Measurements from ENCODE around the gene BIRC2. TPM values are rescaled to one million over a fixed set of nuclear protein-coding genes. Genes with fewer than 3 reads are reported as not detected.
"Not testable (repeated sequence)": the region's sequence is repeated elsewhere in the genome, so short reads cannot be mapped to it uniquely, and the experiment has no call there.

BIRC2 gene
- 10 to 100 TPM; 40.6 to 41.4 TPM for total RNA-seq

DNA sequence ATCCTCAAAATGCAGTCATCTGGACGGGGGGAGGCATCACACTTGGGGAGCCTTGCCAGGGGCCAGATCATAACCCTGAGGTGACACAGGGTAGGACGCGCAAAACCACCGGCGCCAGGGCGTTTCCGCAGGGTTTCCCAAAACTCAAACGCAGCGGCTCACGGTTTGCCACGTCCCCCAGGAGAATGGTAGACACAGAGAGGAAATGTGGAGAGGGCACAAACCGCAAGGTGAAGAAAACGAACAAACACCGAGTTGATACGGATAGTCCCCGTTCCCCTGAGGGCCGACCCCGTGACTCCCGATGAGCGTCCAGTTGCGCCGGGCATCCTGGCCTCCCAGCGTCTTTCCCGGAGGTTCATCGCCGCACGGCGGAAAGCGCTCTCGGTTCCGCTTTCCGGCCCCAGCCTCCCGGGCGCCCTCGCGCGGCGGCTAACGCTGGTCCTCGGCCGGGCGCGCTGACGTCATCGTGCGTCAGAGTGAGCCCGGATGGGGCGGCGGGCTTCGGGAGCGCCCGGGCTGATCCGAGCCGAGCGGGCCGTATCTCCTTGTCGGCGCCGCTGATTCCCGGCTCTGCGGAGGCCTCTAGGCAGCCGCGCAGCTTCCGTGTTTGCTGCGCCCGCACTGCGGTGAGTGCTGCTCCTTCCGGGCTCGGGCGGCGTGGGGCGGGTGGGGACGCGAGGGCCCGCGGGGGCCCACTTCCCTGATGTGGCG, at the start of gene BIRC2:
Gene BIRC2, plus strand, starts transcription at position 467 of the 714 bp plus-strand sequence. CDS start 2,641 bp downstream, outside the sequence.
- Mint-ChIP-seq H3K27me3 (no peaks in the 10 kb centered on the region), H3K4me3 (peak within 1 kb of the TSS; percentile 97), H3K36me3 (peaks cover 19% of the 10 kb centered on the region), H3K9me3 (no peaks in the 10 kb centered on the region), H3K4me1 (peaks cover 28% of the 10 kb centered on the region), H3K27ac (peak within 1 kb of the TSS; percentile 98)
- ATAC-seq (ENCODE audit: low read depth) (peak; percentile 97), DNase-seq (peak; percentile 99)
- POLR2A ChIA-PET = interaction anchor here (0.8 to 1.6 kb wide), 3 partner anchors 15 to 149 kb away, joined by 3 to 5 read pairs (median 3); no protein-coding TSS in a partner anchor

GRCh38 chr11:102300837-102301236, 46.2 kb upstream of the BIRC2 start:
- ATAC-seq (ENCODE audit: low read depth); H3K4me3 Mint-ChIP-seq; H3K27ac Mint-ChIP-seq; DNase-seq; H3K27me3 Mint-ChIP-seq; POLR2A ChIA-PET: not testable (repeated sequence)
- Mint-ChIP-seq H3K9me3 (peaks cover 22% of the 10 kb centered on the region), H3K4me1 (peaks cover 33% of the 10 kb centered on the region), H3K36me3 (peaks cover 24% of the 10 kb centered on the region)

DNA sequence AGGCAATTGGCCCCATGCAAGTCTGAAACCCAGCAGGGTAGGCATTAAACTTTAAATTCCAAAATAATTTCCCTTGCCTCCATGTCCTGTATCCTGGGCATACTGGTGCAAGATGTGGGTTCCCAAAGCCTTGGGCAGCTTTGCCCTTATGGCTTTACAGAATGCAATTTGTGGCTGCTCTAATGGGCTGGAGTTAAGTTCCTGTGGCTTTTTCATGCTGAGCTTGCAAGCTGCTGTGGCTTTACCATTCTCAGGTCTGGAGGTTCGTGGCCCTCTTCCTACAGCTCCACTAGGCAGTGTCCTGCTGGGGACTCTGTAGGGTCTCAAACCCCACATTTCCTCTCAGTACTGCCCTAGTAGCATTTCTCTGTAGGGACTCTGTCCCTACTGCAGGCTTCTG, 44.8 kb upstream of the BIRC2 start:
- DNase-seq = no peak
- POLR2A ChIA-PET = no interaction called here
- Mint-ChIP-seq H3K4me1 (peaks cover 47% of the 10 kb centered on the region), H3K4me3 (no peak overlapping the region), H3K9me3 (peaks cover 22% of the 10 kb centered on the region), H3K36me3 (peaks cover 22% of the 10 kb centered on the region), H3K27ac (no peak overlapping the region), H3K27me3 (no peaks in the 10 kb centered on the region)
- no peak for ATAC-seq (ENCODE audit: low read depth)

- Mint-ChIP-seq H3K4me3 (peak overlapping the region; percentile 2), H3K27ac (peak overlapping the region; percentile 3), H3K4me1 (peaks cover 51% of the 10 kb centered on the region), H3K36me3 (peaks cover 19% of the 10 kb centered on the region), H3K27me3 (no peaks in the 10 kb centered on the region), H3K9me3 (peaks cover 24% of the 10 kb centered on the region)
- ATAC-seq (ENCODE audit: low read depth) (no peak), DNase-seq (no peak)
- POLR2A ChIA-PET = no interaction called here
Observed at GRCh38 chr11:102304686-102305085, 42.3 kb upstream of the BIRC2 start.

DNA sequence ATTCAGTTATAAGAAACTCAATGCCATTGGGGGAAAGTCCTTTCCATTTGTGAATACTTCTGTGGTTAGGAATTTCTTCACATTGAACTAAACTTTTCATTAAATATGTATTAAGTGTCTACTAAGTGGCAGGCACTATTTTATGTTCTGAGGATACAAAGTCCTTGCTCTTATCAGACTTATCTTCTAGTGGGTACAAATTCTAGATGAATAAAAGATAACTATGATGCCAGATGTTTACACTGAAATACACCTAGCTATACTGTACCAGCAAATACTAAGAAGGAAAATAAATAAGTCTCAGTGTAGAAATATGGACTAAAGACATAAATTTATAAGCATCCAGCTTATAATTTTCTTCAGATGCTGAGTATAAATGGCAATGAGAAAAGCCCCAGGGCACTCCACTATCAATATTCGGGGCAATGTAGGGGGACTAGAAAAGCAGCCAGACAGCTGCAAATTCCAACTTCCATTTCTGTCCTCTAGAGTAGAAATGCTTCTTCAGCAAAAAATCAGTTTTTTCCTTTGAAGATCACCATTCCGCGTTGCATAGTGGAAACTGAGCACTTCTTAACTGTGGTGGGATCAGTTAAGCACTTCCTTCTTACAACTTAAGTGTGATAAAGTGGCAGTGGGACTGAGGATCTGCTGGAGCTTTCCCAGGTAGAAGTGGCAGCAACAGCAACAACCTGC, 41.5 kb upstream of the BIRC2 start:
- Mint-ChIP-seq H3K36me3 (peaks cover 16% of the 10 kb centered on the region), H3K27me3 (no peaks in the 10 kb centered on the region), H3K9me3 (peaks cover 25% of the 10 kb centered on the region), H3K4me1 (peaks cover 44% of the 10 kb centered on the region), H3K4me3 (no peak overlapping the region), H3K27ac (peak overlapping the region; percentile 47)
- POLR2A ChIA-PET = no interaction called here
- no peak for ATAC-seq (ENCODE audit: low read depth)
- no peak for DNase-seq

GRCh38 chr11:102306048-102306597, 40.9 kb upstream of the BIRC2 start:
- POLR2A ChIA-PET = no interaction called here
- peaks cover 16% of the 10 kb centered on the region for H3K36me3 Mint-ChIP-seq
- H3K4me1 Mint-ChIP-seq = peaks cover 44% of the 10 kb centered on the region
- H3K4me3 Mint-ChIP-seq = peak overlapping the region; percentile 48
- ATAC-seq (ENCODE audit: low read depth) = no peak
- H3K27ac Mint-ChIP-seq = peak overlapping the region; percentile 47
- no peaks in the 10 kb centered on the region for H3K27me3 Mint-ChIP-seq
- H3K9me3 Mint-ChIP-seq = peaks cover 25% of the 10 kb centered on the region
- no peak for DNase-seq

DNA sequence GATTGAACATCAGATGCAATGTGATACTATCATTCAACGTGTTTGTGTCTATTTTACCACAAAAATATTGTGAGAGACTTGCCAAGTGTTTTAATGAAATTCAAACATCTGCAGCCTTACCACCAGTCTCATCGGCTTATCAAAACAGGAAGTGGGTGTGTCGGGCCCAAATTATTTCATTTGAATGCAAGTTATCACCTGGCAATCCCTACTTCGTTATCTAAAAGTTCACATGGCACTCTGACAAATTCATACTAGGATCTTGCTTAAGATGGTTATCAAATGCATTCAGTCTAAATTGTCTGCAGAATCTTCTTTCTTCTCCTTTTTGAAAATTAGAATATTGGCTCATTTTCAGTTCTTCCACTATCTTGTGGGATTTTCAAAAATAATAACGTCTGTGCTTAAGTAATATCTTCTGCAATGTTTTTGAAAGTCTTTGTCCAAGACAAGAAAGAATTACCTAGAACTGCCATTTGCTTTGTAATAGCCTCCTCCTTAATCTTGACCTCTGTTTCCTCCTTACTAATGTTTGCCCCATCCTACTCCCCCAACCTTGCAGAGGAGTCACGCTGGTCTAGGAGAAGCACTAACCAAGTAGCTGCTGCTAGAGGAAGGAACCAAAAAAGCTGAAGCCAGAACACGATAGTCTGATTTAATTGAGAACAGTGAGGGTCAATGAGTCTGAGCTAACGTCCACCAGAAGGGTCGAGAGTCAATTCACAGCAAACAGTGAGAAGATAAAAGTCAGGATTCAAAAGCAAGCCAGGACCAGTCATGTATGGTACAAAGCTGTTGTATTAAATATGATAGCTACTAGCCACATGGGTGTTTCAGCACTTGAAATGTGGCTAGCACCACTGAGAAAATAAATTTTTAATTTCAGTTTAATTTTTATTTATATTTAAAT, 39.9 kb upstream of the BIRC2 start:
- H3K27me3 Mint-ChIP-seq = no peaks in the 10 kb centered on the region
- POLR2A ChIA-PET = no interaction called here

DNA sequence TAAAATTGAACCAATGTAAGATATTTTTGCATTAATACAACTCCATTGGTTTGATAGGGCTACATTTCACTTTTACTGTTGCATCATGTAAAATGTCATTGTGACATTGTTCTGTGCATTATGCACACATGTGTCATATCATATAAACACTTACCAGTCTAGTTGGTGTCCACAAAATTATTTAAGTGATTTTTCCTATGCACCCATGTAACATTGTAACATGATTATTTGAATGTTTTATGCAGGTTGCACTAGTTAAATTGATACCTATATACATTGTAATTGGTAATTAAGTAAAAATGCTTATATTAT, 39.3 kb upstream of the BIRC2 start:
- ATAC-seq (ENCODE audit: low read depth) (no peak), DNase-seq (no peak)
- H3K27ac Mint-ChIP-seq = no peak overlapping the region
- no peaks in the 10 kb centered on the region for H3K27me3 Mint-ChIP-seq
- peaks cover 17% of the 10 kb centered on the region for H3K9me3 Mint-ChIP-seq
- peaks cover 41% of the 10 kb centered on the region for H3K4me1 Mint-ChIP-seq
- POLR2A ChIA-PET = no interaction called here
- no peak overlapping the region for H3K4me3 Mint-ChIP-seq
- peaks cover 11% of the 10 kb centered on the region for H3K36me3 Mint-ChIP-seq

More for the DNA sequence above, 39.9 kb upstream of the BIRC2 start:
- H3K4me3 Mint-ChIP-seq = peak overlapping the region; percentile 48
- ATAC-seq (ENCODE audit: low read depth) = peak; percentile 61
- peaks cover 17% of the 10 kb centered on the region for H3K9me3 Mint-ChIP-seq
- no peak for DNase-seq
- H3K27ac Mint-ChIP-seq = peak overlapping the region; percentile 64
- peaks cover 11% of the 10 kb centered on the region for H3K36me3 Mint-ChIP-seq
- peaks cover 40% of the 10 kb centered on the region for H3K4me1 Mint-ChIP-seq

DNA sequence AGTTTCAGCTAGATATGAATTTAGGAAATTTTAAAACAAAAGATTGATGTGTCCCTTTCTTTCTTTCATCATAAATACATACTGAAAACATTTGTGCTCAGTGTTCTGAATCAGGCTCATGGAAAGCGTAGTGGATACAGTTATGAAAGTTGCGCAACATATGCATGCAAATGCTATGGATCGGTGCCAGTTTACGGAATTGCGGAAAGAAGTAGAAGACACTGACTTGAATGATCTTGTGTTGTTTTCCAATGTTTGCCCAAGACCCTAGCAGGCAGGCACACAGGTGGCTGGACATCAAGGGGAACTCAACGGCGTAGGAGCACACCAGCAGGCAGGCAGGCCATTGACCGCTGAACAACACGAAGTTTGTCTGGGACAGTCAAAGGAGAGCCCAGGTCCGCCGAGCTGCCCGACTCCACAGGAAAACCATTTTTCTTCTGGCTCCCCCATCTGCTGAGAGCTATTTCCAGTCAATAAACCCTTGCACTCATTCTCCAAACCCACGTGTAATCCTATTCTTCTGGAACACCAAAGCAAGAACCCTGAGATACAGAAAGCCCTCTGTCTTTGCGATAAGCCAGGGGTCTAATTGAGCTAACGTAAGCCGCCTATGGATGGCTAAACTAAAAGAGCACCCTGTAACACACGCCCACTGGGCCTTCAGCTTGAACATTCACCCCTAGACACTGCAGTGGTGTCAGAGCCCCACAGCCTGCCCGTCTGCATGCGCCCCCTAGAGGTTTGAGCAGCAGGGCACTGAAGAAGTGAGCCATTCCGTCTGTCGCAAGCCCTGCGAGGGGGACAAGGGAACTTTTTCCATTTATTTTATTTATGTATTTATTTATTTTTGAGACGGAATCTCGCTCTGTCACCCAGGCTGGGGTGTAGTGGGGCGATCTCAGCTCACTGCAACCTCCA, 37.1 kb upstream of the BIRC2 start:
- H3K9me3 Mint-ChIP-seq = peaks cover 3% of the 10 kb centered on the region
- no peak overlapping the region for H3K4me3 Mint-ChIP-seq
- DNase-seq = no peak
- peaks cover 1% of the 10 kb centered on the region for H3K36me3 Mint-ChIP-seq
- no peaks in the 10 kb centered on the region for H3K27me3 Mint-ChIP-seq
- no peak for ATAC-seq (ENCODE audit: low read depth)
- POLR2A ChIA-PET = no interaction called here
- peaks cover 45% of the 10 kb centered on the region for H3K4me1 Mint-ChIP-seq
- no peak overlapping the region for H3K27ac Mint-ChIP-seq

GRCh38 chr11:102312667-102313066, 34.3 kb upstream of the BIRC2 start:
- Mint-ChIP-seq H3K4me1 (peaks cover 31% of the 10 kb centered on the region), H3K27ac (peak overlapping the region; percentile 73), H3K9me3 (peaks cover 3% of the 10 kb centered on the region), H3K27me3 (no peaks in the 10 kb centered on the region), H3K36me3 (peaks cover 1% of the 10 kb centered on the region), H3K4me3 (peak overlapping the region; percentile 43)
- ATAC-seq (ENCODE audit: low read depth) (no peak), DNase-seq (no peak)
- POLR2A ChIA-PET = no interaction called here

DNA sequence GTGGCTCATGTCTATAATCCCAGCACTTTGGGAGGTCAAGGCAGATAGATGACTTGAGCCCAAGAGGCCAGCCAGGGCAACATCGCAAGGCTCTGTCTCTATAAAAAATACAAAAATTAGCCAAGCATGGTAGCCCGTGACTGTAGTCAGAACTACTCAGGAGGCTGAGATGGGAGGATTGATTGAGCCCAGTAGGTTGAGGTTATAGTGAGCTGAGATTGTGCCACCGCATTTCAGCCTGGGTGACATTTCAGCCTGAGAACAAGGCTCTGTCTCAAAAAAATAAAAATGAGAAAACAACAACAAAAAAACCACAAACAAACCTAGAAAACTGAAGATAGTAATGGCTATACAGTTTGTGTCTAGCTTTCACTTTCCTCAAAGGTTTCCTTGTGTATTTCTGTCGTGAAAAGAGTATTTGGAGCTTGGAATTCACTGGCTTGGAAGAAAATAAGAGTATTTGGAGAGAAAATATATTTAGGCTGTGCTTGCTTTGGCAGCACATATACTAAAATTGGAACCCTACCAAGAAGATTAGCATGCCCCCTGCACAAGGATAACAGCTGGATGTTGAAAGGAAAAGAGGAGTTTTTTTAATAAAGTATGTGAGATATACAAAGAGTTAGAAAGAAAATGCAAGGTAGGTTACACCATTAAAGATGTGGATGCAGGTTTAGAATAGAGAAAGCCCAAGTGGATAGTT, 33.6 kb upstream of the BIRC2 start:
- Mint-ChIP-seq H3K4me3 (peak overlapping the region; percentile 59), H3K9me3 (peaks cover 3% of the 10 kb centered on the region), H3K4me1 (peaks cover 32% of the 10 kb centered on the region), H3K27me3 (no peaks in the 10 kb centered on the region), H3K36me3 (peaks cover 1% of the 10 kb centered on the region), H3K27ac (peak overlapping the region; percentile 70)
- DNase-seq (no peak), ATAC-seq (ENCODE audit: low read depth) (no peak)
- POLR2A ChIA-PET = no interaction called here

DNA sequence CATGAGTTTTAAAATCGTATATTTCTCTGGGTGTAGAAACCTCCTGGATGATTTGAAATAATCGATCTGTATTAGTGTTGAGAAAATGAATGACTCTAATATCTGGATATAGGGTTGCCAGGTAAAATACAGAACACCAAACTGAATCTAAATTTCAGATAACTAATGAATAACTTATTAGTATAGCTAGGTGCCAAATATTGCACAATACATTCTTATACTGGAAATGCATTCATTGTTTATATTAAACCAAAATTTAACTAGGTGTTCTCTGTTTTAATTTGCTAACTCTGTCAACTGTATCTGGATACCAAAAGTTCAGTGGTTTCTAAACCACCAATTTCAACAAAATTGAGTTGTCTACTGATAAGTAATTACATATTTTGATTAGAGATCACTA, 32.2 kb upstream of the BIRC2 start:
- Mint-ChIP-seq H3K4me1 (peaks cover 42% of the 10 kb centered on the region), H3K27ac (no peak overlapping the region), H3K27me3 (no peaks in the 10 kb centered on the region), H3K4me3 (no peak overlapping the region), H3K9me3 (no peaks in the 10 kb centered on the region), H3K36me3 (peaks cover 8% of the 10 kb centered on the region)
- DNase-seq (no peak), ATAC-seq (ENCODE audit: low read depth) (no peak)
- POLR2A ChIA-PET = no interaction called here
